GF-D8 (cell line): ENCODE measurements around the gene ARL8A.
"Not testable (repeated sequence)": the region's sequence is repeated elsewhere in the genome, so short reads cannot be mapped to it uniquely, and the experiment has no call there.

Experiments
- DNase-seq: peaks from one replicate; lab custom pipeline; 2025; lab: John Stamatoyannopoulos, UW

Gene ARL8A

DNA sequence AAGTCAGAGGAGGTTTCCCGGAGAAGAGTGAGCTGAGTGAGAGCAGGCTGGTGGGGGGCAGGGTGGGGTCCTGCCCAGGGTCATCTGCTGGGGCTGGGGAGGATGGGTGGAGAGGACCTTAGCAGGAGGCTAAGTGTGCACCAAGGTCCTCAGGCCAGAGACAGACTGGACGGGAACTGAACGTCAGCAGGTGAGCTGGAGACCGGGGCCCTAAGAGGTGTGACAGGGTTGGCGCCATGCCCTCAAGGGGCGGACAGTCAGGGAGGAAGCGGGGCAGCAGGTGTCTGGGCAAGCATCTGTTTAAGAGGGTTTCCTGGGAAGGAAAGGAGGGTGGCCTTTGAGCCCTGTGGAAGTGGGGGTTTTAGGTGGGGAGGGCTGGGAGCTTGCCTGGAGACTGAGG is 29.5 kb upstream of the ARL8A start:
- DNase-seq = no peak

DNA sequence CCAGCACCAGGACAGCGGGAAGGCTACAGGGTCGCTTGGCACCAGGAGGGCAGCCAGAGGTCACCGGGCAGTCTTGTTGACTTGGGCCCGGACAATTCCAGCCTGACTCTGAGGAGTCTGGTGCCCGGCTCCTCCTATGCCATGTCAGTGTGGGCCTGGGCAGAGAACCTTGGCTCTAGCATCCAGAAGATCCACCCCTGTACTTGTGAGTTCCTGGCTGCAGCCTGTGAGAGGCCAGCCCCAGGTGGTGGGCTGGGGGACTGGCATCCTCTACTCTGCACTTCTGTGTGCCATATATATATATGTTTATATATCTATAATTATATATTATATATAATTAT is 27.4 kb upstream of the ARL8A start:
- no peak for DNase-seq

DNA sequence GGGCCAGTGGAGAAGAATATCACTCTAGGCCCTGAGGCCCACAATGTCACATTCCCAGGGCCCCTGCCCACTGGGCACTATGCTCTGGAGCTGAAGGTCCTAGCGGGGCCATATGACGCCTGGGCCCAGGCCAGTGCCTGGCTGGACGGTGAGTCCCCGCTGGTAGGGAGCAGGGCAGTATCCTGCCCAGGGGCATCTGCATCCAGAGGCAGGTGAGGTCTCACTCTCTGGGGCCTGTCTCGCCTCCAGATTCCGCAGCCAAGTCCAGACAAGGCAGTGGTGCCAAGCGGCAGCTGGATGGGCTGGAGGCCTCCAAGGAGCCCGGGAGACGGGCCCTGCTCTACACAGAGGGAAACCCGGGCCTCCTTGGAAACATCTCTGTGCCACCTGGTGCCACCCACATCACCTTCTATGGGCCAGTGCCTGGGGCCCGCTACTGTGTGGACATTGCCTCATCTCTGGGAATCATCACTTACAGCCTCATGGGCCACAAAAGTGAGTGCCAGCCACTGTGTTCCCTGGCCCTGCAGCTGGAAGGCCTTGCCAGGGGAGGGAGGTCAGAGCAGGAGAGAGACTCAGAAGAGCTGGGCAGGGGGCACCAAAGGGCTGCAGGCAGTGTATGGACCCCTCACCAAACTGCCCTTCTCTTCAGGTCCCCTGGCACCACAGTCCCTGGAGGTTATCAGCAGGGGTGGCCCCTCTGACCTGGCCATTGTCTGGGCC is 26.9 kb upstream of the ARL8A start:
- no peak for DNase-seq

DNA sequence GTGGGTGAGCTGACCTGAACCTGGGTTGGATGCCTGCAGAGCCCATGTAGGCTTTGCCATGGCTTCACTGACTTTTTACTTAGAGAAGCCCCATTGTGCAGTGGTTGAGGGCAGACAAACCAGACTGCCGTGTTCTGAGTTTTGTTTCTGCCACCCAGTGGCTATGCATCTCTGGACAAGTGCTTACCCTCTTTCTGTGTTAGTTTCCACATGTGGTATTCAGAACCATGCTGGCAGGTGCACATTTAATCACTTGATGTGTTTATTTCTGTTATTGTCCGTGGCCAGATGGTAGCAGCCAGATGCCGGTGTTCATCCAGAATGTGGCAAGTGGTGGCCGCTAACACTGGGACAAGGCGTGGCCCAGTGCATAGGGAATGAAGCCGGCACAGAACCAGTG is 26.2 kb upstream of the ARL8A start:
- peak; percentile 13 for DNase-seq

DNA sequence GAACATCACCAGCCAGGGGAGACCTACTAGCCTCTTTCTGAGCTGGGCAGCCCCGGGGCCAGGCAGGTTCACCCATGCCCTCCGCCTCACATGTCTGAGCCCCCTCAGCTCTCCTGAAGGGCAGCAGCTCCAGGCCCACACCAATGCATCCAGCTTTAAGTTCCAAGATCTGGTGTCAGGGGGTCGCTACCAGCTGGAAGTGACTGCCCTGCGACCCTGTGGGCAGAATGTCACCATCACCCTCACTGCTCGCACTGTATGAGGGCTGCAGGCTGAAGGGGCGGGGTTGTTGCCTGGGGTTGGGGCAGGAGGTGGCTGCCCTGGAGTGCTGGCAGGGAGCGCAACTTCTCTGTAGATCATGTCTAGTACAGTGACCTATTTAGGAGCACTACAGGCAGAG is 24.3 kb upstream of the ARL8A start:
- no peak for DNase-seq

DNA sequence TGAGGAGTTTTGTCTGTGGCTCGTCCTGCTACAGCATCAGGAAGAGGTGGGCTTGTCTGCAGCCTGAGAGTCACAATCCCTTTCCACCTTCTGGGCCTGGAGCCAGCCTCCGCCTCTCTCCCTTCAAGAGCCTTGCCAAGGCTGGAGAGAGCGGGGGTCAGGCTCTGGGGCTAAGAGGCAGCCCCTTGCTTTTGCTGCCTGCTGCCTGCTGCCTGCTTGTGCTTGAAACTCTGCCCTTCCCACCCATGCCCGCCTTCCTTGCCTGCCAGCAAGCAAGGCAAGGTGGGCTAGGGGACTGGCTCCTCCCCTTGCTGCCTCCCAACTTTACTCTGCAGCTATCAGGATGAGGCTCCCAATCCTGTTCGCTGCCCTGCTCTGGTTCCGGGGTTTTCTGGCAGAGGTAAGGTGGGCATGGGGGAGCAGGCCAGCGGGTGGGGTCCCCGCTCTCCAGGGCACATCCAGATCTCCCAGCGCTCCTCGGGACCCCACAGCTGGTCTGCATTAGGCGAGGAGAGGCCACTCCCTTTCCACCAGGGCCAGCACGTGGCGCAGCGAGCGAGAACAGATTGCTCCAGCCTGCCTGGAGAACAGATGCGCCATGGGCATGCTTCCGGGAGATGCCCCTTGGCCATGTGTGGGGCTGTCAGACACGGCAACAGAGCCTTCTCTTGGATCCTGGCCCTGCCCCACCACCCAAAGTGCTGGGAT is 23.3 kb upstream of the ARL8A start:
- DNase-seq = no peak

DNA sequence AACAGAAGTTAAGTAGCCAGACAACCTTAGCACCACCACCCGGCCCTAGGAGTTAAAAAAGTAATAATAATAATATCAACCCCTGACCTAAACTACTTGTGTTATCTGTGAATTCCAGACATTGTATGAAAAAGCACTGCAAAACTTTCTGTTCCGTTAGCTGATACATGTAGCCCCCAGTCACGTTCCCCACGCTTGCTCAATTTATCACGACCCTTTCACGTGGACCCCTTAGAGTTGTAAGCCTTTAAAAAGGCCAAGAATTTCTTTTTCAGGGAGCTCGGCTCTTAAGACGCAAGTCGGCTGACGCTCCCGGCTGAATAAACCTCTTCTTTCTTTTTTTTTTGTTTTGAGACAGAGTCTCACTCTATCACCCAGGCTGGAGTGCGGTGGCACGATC is 22.5 kb upstream of the ARL8A start:
- DNase-seq = not testable (repeated sequence)

DNA sequence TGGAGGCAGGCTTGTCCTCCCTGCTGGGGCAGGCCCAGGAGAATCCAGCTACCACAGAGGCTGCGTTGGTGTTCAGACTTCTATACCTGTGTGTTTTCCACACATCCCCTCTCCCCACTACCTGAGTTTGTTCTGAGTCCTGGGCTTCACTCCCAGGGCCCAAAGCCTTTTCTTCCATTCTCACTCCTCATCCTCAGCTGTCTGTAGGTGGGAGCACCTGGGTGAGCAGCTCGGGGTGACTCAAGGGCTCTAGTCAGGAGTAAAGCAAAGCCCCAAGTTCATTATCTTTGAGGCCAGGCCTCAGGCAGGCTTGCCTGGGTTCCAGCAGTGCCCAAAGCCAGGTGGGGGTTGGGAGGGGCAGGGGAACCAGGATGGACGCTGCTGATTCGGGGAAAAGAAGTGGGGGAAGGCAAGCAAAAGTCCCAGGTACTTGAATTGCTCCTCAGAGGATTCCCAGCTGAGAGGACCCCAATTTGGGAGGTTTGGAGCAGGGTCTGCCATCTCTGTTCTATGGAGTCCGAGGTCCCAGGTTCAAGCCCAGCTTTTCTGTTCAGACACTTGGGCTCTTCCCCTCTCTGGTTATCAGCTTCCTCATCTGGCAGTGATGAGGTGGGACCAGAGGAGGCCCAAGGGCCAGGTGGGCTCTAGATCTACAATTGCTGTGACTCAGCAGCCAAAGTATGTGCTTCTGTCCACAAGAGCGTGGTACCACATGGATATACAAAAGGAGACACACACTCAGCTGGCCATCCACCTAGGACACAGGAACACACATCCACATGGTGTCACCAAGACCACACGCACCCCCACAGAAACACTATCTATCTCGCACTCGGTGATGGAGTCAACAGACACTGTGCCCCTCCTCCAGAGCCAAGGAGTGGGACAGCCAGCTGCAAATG is 21.7 kb upstream of the ARL8A start:
- DNase-seq = no peak

DNA sequence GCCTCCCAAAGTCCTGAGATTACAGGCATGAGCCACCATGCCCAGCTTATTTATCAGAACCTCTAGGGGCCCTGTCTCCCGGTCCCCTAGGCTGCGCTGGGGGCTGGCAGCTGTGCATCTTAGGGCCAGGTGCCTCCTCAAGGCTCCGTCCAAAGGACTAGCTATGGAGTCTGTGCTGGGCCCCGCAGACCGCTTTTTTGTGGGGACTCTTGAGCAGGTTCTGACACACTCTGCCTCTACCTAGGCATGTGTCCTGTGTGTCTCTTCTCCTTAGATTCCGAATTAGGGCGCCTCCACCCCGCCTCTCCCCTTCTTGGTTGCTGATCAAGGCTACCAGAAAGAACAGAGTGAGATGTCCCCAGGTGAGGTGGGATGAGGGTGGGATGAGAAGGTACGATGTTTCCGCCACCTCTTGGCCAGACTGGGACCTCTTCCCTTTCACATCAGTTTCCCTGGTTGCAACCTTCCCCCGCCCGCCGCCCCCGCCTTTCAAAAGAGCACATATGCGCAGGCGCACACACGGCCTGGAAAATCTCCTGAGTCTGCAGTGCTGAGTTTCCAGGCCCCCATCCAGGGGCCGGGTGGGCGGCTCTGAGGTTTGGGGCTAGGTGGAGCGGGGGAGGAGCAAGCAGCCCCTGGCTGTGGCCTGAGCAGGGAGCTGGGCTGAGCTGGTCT is 20.9 kb upstream of the ARL8A start:
- no peak for DNase-seq

DNA sequence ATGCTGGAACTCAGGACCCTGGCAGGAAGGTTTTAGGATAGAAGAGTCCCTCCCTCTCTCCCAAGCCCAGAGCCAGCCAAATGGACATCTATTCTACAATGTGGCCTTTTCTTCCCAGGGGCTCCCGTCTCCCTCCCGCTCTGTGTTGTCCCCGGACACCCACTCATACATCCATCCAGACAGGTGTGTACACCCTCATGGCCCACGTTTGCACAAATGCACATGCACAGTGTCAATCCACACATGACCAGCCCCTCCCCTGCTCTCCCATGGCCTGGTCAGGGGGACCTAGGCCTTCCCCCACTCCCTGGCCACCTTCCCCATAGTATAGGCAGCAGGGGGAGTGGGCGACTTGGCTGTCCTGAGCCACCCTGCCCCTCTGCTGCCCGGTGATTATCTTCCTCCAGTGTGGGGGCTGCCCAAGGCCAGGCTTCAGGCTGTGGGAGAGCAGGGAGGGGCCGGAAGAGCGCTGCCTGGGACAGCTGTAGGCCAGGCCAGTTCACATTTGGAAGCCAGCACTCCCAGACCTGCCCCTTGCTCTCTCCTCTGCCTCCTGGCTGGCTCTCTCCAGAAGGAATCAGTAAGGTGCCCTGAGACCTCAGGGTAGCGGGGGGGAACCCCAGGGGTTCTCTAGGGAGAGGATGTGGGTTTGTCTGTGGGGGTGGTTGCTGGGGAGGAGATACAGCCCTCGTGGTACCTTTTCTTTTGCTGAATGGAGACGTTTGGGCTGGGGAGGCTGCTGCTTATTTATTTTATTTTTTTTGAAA is 19.9 kb upstream of the ARL8A start:
- DNase-seq = peak; percentile 34

DNA sequence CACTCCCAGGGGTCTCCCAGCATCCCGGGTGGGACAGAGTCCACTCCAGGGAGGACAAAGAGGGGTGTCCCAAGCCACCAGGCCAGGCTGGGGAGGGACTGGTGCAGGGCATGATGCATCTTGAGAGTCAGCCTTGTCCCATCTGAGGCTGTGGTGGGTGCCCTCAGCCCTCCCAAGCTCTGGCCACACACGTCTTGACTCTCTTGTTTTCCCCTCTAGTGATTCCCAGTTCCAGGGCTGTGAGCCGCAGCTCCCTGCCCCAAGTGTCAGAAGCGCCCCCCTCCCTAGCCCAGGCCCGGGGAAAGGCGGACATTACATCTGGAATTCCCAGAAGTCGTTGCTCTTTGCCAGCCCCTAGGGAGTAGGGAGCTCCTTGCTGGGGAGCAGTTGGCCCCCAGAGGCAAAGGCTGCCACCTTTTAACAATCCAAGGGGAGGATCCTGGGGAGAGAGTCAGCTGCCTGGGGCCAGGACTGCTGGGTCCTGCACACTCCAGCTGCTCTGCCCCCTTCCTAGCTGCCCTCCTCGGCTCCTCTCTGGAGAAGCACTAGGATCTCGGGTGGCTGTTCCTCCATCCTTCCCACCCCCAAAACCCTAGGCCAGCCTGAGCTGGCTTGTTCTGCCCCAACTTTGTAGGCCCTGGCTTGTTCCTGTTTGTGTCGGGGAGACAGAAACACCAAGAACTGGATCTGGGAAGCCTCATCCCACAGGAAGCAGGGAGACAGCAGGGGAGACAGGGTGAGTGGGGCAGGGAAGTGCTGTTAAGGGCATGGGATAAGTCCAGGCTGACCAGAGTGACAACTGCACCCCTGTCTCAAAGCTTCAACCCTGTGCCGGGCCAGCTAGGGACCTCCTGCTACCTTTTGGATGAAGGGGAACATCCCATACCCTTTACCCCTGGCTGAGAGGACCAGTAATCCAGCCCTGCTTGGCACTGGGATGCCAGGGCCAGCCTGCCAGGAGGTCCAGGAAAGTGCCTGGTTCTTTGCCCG is 19.0 kb upstream of the ARL8A start:
- DNase-seq = no peak

DNA sequence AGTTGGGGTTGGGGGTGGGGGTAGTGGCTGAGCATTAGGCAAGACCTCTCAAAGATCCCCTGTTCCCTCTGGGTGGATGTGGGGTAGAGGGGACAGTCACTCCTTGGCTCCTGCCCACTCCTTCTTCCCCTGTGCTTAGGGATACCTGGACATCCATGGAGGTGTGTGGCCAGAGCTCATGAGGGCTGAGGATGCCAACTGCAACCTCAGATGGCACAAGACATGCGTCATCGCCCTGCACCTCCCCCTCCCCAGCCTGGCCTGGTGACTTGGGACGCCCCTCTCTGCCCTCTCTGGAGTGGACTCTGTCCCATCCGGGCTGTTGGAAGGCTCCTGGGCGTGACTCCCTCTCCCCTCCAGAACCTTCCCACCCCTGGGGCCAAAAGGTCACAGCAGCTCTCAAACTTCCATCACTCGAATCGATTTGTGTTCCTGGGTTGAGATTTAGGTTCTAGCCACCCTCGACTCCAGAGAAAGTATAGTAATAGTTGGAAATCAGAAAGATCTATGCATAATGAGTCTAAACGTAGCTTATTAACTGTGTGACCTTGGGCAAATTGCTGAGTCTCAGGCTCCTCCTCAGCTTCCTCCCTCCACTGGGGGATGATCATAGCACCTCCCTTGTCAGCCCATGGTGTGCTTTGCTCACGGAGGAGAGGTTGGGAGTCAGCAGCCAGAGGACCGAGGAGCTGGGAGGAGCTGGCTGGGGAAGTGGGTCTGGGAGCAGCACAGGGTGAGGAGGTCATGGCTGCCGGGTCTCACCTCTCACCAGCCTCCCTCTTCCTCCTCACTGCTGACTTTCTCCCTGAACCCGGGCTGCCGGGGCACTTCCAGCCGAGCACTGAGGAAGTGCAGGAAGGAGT is 18.1 kb upstream of the ARL8A start:
- peak; percentile 62 for DNase-seq

DNA sequence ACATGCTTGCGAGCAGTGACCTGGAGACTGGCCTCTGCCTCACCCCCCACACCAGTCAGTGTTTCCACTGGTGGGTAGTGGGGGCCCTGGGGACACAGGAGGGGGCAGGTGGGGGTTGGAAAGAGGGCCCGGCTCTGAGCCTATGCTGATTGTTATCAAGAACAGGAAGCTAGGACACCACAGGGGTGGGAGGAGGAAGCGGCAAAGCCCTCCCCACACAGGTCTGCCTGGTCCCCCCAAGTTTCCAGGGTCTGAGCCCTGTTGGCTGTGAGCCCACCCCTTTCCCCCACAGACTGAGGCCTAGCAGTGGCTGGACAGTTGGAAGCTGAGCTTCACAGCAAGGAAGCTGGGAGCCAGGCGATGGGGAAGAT is 17.5 kb upstream of the ARL8A start:
- DNase-seq = peak; percentile 82

DNA sequence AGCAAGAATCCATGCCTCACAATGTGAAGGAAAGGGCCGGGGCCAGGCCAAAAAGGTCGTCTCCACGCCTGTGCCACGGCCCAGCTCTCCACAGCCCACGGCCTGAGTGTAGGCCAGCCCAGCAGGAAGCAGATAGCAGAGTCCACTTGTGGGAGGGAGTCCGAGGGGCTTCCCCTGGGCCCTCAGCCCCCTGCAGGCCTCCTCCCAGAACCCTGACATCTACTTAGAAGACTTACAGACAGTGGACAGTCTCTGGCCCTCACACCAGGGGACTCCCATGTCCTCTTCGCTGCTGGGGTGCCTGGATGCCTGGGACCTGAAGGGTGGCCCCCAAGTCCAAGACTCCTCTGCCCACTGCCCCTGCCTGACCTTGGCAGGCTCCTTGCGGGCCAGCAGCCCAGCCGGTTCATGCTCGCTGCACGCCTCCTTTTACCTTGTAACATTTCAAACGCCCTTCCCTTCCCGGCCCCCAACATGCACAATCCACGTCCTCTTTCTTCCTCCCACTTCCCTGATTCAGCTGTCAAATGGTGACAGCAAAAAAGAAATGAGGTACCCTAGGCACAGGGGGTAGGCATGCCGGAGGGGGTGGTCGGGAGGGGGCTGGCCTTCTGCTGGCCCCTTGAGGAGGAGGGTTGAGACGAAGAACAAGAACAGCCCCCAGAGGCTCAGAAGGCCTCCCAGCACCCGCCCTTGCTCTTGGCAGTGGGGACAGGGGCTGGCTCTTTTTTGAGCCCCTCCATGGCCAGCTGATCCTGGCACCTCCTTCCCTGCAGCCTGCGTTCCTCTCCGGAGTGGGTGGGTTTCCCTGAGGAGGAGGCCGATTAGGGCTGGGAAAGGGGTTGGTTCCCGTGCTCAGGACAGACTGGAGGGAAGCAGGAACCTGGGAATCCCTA is 16.9 kb upstream of the ARL8A start:
- peak; percentile 39 for DNase-seq

DNA sequence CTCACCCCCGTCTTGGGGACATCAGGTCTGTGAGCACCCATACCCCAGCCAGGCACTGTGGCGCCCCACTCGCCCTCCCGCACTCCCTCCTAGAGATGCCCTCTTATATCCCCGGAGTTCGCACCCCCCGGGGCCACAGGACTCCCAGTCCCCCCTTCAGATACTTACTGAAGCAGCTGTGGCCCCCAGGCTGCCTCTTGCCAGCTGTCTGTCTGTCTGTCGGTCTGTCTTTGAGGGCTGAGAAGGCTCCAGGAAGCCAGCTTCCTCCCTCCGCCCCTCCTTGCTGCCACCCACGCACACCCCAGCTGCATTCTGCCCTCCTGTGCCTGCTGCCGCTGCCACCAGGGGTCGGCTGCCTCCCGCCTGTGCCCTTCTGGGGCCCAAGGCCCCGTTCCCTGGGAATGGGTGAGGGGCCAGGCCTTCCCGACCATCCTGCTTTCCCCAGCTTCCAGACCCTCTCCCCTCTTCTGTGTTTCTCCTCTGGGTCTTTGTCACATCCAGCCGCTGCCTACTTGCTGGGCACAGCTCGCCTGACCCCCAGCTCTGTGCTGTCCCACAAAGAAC is 15.9 kb upstream of the ARL8A start, which contains the start of gene PTPN7:
PTPN7 (minus strand) TSS at position 226 of the 564 bp plus-strand sequence. CDS start 1,200 bp downstream, outside the sequence.
- DNase-seq = peak; percentile 80

DNA sequence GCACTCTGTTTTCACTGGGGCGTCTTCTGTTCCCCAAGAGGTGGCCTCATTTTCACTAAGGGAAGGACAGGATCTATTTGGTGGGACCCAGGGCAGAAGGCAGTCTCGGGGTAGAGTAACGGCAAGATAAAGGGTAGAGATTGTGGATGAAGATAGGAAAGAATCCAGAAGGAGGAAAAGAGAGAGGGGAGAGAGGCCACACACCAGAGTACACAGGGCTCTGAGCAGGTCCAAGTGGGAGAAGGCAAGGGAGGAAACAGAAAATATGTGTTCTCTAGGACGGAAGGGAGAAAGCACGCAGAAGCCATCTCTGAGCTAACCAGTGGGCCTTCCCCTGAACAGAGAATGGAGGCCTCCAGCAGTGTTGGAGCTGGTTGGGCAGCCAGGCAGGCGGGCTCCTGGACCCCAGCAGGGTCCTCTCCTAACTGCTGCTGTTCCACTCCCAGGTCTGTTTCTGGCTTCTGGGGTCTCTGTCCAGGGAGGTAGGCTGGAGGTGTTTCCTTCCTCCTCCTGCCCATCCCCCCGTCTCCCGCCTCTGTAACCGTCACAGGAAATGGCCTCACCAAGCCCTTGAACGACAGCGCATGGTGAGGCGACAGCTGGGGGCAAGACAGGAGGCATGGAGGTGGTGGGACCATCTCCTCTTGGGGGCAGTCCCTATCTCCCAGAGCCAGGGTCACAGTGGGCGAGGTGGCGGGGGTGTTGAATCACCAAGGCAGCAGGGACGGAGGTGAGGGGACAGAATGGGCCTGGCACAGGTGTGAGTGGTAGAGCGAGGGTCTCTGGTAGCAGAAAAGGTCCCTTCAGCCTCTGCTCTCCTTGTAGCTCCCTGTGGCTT is 15.2 kb upstream of the ARL8A start:
- peak; percentile 47 for DNase-seq
